Common myeloid progenitor, CD34-positive (primary cell): ENCODE measurements around the gene SOX15.
"Not testable (repeated sequence)": the region's sequence is repeated elsewhere in the genome, so short reads cannot be mapped to it uniquely, and the experiment has no call there.

ENCODE experiments used
- CTCF ChIA-PET: fragments of 350-600 bp; sonication (Branson Sonifier 250); formaldehyde crosslinking; loops from one replicate; lab custom pipeline; 2021; ENCODE audit warnings: antibody characterized with exemption; lab: Charles Lee
- POLR2A ChIA-PET: fragments of 350-600 bp; sonication (Branson Sonifier 250); formaldehyde crosslinking; loops from one replicate; lab custom pipeline; 2021; ENCODE audit warnings: antibody characterized with exemption; lab: Charles Lee
- DNase-seq, 3 donors: peaks; one replicate each; pipeline versions ENCODE4 v3.0.0 to v3.0.0-alpha.2; 2013
- H3K27ac ChIP-seq, 2 experiments: 1 replicate in 1 of 2; 2 replicates in 1 of 2; pipeline ENCODE4 v1.7.0; 2013; ENCODE audit warnings: inconsistent platforms in 2 of 2, low read length in 2 of 2, mild to moderate bottlenecking in 2 of 2, low read depth in 1 of 2, moderate library complexity in 1 of 2; ENCODE audit not compliant: severe bottlenecking in 2 of 2, insufficient read depth in 1 of 2, poor library complexity in 1 of 2
- H3K27me3 ChIP-seq, 5 experiments: replicated peaks in 2 of 5; 1 replicate in 3 of 5; 2 replicates in 2 of 5; pipeline versions ENCODE4 v1.6.1 to v1.7.0; 2013; ENCODE audit warnings: low read length in 4 of 5, mild to moderate bottlenecking in 2 of 5, moderate library complexity in 2 of 5, inconsistent platforms in 1 of 5; ENCODE audit not compliant: insufficient read depth in 5 of 5, control insufficient read depth in 4 of 5
- H3K36me3 ChIP-seq, 4 experiments: 1 replicate in 2 of 4; 2 replicates in 2 of 4; pipeline versions ENCODE4 v1.6.1 to v1.7.0; 2013; ENCODE audit warnings: low read length in 3 of 4, control low read depth in 1 of 4, mild to moderate bottlenecking in 1 of 4; ENCODE audit not compliant: control insufficient read depth in 4 of 4, insufficient read depth in 4 of 4
- H3K4me1 ChIP-seq, 4 experiments: 1 replicate in 3 of 4; 2 replicates in 1 of 4; pipeline versions ENCODE4 v1.6.1 to v1.7.1; 2013; ENCODE audit warnings: low read length in 3 of 4, mild to moderate bottlenecking in 3 of 4, control low read depth in 1 of 4, inconsistent platforms in 1 of 4, moderate library complexity in 1 of 4; ENCODE audit not compliant: control insufficient read depth in 4 of 4, insufficient read depth in 4 of 4; ENCODE audit errors: control extremely low read depth in 1 of 4
- H3K4me3 ChIP-seq, 7 experiments: 1 replicate in 4 of 7; 2 replicates in 3 of 7; pipeline versions ENCODE4 v1.5.1 to v1.7.0; 2013; ENCODE audit warnings: mild to moderate bottlenecking in 7 of 7, low read length in 6 of 7, moderate library complexity in 6 of 7, inconsistent platforms in 2 of 7, low read depth in 2 of 7, control low read depth in 1 of 7; ENCODE audit not compliant: insufficient read depth in 4 of 7, control insufficient read depth in 1 of 7; ENCODE audit errors: extremely low read depth in 1 of 7
- H3K9me3 ChIP-seq, 5 experiments: 1 replicate in 4 of 5; 2 replicates in 1 of 5; pipeline versions ENCODE4 v1.6.1 to v1.7.1; 2013; ENCODE audit warnings: low read length in 4 of 5, mild to moderate bottlenecking in 2 of 5, inconsistent platforms in 1 of 5, low read depth in 1 of 5, moderate library complexity in 1 of 5; ENCODE audit not compliant: control insufficient read depth in 4 of 5, insufficient read depth in 2 of 5; ENCODE audit errors: control extremely low read depth in 1 of 5
- WGBS: methylation state at CpG from one replicate; pipeline ENCODE4 v1.1.5; 2013; ENCODE audit not compliant: insufficient coverage; 5-methylcytosine and 5-hydroxymethylcytosine counted together

SOX15 gene

DNA sequence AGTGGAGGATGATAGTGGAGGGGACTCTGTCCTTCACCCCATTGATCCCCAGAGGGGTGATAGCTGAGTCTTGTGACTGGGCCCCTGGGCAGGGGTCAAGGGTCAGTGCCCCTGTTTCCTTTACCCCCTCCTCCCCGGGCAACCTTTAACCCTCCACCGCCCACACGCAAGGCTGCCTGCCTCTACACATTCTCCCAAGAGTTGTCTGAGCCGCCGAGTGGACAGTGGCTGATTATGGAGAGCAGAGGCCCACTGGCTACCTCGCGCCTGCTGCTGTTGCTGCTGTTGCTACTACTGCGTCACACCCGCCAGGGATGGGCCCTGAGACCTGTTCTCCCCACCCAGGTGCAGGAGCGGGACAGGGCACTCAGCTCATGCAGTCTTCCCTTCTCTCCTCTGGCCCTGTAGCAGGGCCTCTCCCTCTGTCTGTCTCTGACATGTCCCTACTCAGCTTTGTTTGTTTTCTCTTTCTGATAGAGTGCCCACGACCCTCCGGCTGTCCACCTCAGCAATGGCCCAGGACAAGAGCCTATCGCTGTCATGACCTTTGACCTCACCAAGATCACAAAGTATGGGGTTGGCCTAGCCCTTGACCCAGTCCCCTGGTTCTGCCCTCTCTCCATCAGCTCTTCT, 40.2 kb upstream of the SOX15 start, which contains the start of gene SHBG:
TSS of gene SHBG (plus strand) at position 197 of the 633 bp plus-strand sequence. CDS start at position 235, 38 bp downstream.
- DNase-seq = no peak
- Histone ChIP-seq H3K27ac (no peak within 1 kb of the TSS), H3K9me3 (no peaks in the 10 kb centered on the region), H3K36me3 (peaks cover 0 to 5% (median 2%) of the 10 kb centered on the region in 4 experiments), H3K27me3 (no peaks in the 10 kb centered on the region), H3K4me1 (peaks cover 0 to 15% (median 10%) of the 10 kb centered on the region in 4 experiments), H3K4me3 (no peak within 1 kb of the TSS)
- ChIA-PET CTCF (interaction anchor here (0.9 to 8.2 kb wide), 7 partner anchors 8 to 58 kb away, joined by 3 to 91 read pairs (median 4); partner anchors contain the start of genes FXR2, TP53 and WRAP53), POLR2A (interaction anchor here (1.1 kb wide), 1 partner anchor 56 kb away, joined by 3 read pairs; no protein-coding TSS in a partner anchor)
- WGBS = 97% methylated on average over 9 of the region's 13 CpGs

DNA sequence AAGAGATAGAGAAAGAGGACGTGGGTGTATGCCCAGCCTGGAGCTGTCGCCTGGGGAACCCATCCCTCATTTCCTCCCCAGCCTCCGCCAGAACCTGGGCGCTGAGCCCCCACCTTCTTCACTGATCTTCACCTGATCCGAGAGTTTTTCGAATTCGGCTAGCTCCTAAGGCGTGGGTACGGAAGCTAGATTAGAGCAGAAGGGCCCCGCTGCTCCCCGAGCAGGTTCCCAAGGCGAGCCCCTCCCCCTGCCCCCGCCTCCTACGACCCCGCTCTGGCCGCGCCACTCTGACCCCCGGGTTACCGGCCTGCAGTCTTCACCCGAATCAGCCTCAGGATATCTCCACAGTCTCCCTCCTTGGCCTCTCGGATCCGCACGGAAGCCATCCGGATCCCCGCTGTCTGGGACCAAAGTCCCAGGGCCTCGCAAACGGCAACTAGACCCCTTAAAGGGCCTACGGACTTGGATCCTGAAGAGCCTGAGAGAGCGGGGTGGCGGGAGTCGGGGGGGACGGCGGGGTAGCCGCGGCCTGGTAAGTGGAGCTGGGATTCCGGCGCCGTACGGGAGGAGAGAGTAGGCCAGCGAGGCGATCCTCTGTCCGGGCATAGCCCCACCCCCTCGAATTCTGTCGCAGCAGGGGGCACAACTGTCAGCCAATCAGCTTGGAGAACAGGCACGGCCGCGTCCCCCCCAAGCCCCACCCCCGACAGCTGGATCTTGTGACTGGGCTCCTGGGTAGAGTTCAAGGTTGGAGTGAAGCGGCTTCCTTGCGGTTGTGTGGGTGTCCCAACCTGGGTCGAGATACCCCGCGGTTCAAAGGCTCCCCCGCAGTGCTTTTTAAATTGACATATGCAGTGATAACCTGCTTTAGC, 37.6 kb upstream of the SOX15 start, which contains the start of gene SAT2:
TSS of gene SAT2 (minus strand) at position 572 of the 872 bp plus-strand sequence. CDS start at position 386, 186 bp downstream.
- ChIA-PET CTCF (interaction anchor here (0.7 to 2.8 kb wide), 9 partner anchors 9 to 90 kb away, joined by 3 to 17 read pairs (median 3); partner anchors contain the start of genes DNAH2, FXR2, TP53 and WRAP53), POLR2A (interaction anchor here (0.6 to 1.7 kb wide), 9 partner anchors 12 to 223 kb away, joined by 3 to 10 read pairs (median 4); partner anchors contain the start of genes ATP1B2, POLR2A, TP53 and WRAP53)
- Histone ChIP-seq H3K36me3 (peaks cover 0 to 5% (median 2%) of the 10 kb centered on the region in 4 experiments), H3K9me3 (no peaks in the 10 kb centered on the region), H3K27ac (peak within 1 kb of the TSS; percentile 85 to 93), H3K27me3 (no peaks in the 10 kb centered on the region), H3K4me3 (peak within 1 kb of the TSS; percentile 52 to 89 (median 83)), H3K4me1 (peaks cover 0 to 12% (median 10%) of the 10 kb centered on the region in 4 experiments)
- WGBS = under 1% methylated on average over 44 of the region's 54 CpGs
- peak; percentile 91 to 95 (median 94) for DNase-seq

DNA sequence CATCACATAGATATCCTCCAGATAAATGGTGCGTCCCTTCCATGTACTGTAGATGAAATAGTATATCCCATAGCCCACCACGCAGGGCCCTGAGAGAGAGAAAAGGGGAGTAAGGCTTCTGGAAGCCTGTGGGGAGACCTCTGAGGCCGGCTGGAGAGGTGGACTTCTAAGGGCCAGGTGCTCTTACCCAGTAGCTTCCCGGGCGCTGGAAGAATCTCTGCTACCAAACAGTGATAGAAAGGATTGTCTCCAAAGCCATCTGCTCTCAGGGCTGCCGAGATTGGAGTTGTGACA, 37.0 kb upstream of the SOX15 start:
- H3K4me3 ChIP-seq = peak overlapping the region; percentile 35 to 89 (median 83)
- ChIA-PET POLR2A (interaction anchor here (1.0 to 1.7 kb wide), 2 partner anchors 55 to 61 kb away, joined by 3 to 8 read pairs; partner anchors contain the start of genes TP53 and WRAP53), CTCF (interaction anchor here (0.6 to 2.8 kb wide), 5 partner anchors 12 to 61 kb away, joined by 3 to 17 read pairs (median 4); partner anchors contain the start of genes FXR2, TP53 and WRAP53)
- peak overlapping the region; percentile 85 to 93 for H3K27ac ChIP-seq
- 20% methylated on average over 1 of the region's 6 CpGs for WGBS
- H3K9me3 ChIP-seq = no peaks in the 10 kb centered on the region
- DNase-seq = no peak
- no peaks in the 10 kb centered on the region for H3K27me3 ChIP-seq
- H3K4me1 ChIP-seq = peaks cover 0 to 12% (median 10%) of the 10 kb centered on the region in 4 experiments
- peaks cover 0 to 5% (median 2%) of the 10 kb centered on the region in 4 experiments for H3K36me3 ChIP-seq

DNA sequence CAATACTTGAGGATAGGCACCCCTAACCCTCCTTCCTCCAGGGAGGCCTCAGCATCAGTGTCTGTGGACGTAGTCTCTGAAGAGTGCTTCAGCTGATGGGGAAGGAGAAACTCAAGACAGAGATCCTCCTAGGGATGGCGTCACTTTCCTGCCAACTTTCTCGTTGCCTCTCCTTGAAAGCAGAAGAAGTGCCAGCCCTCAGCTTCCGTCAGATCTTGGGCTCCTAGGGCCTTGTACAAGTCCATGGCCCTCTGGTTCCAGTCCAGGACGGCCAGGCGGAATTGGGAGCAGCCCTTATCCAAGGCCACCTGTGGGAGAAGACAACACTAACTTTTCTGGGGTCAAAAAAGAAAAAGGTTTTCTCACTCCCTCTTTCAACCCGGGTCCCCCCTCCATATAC, 36.4 kb upstream of the SOX15 start:
- H3K36me3 ChIP-seq = peaks cover 0 to 5% (median 2%) of the 10 kb centered on the region in 4 experiments
- ChIA-PET CTCF (interaction anchor here (0.6 to 2.8 kb wide), 3 partner anchors 12 to 62 kb away, joined by 3 to 17 read pairs (median 5); partner anchors contain the start of genes FXR2, TP53 and WRAP53), POLR2A (no interaction called here)
- H3K4me3 ChIP-seq = peak overlapping the region in 3 of 7 experiments; percentile 31 to 89 (median 81)
- H3K27ac ChIP-seq = no peak overlapping the region
- no peak for DNase-seq
- no peaks in the 10 kb centered on the region for H3K9me3 ChIP-seq
- 88% methylated on average over 7 of the region's 7 CpGs for WGBS
- peaks cover 0 to 12% (median 10%) of the 10 kb centered on the region in 4 experiments for H3K4me1 ChIP-seq
- H3K27me3 ChIP-seq = no peaks in the 10 kb centered on the region

DNA sequence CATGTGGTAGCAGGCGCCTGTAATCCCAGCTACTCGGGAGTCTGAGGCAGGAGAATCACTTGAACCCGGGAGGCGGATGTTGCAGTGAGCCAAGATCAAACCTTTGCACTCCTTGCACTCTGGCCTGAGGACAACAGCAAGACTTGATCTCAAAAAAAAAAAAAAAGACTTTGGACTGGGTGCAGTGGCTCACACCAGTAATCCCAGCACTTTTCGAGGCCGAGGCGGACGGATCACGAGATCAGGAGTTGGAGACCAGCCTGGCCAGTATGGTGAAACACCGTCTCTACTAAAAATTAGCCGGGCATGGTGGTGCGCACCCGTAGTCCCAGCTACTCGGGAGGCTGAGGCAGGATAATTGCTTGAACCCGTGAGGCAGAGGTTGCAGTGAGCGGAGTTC, 35.9 kb upstream of the SOX15 start:
- DNase-seq, POLR2A ChIA-PET, H3K27me3 ChIP-seq, H3K27ac ChIP-seq, H3K4me3 ChIP-seq, H3K36me3 ChIP-seq, H3K9me3 ChIP-seq: not testable (repeated sequence)
- WGBS = 100% methylated on average over 11 of the region's 16 CpGs
- CTCF ChIA-PET = interaction anchor here (1.3 kb wide), 1 partner anchor 62 kb away, joined by 3 read pairs; the partner anchor contains the start of gene TP53
- peaks cover 0 to 12% (median 10%) of the 10 kb centered on the region in 4 experiments for H3K4me1 ChIP-seq

DNA sequence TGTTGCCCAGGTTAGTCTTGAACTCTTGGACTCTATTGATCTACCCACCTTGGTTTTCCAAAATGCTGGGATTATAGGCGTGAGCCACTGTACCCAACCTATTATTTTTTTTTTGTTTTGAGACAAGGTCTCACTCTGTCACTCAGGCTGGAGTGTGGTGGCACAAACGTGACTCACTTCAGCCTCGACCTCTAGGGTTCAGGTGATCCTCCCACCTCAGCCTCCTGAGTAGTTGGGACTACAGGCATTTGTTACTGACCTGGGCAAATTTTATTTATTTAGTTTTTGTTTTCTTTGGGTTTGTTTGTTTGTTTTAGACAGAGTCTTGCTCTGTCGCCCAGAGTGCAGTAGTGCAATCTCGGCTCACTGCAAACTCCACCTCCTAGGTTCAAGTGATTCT, 33.8 kb upstream of the SOX15 start:
- ChIA-PET POLR2A (interaction anchor here (0.7 kb wide), 1 partner anchor 43 kb away, joined by 6 read pairs; no protein-coding TSS in a partner anchor), CTCF (interaction anchor here (1.1 kb wide), 1 partner anchor 9 kb away, joined by 4 read pairs; no protein-coding TSS in a partner anchor)
- 100% methylated on average over 3 of the region's 5 CpGs for WGBS
- Histone ChIP-seq H3K27ac (no peak overlapping the region), H3K27me3 (no peaks in the 10 kb centered on the region), H3K9me3 (no peaks in the 10 kb centered on the region), H3K36me3 (peaks cover 0 to 5% (median 2%) of the 10 kb centered on the region in 4 experiments), H3K4me3 (no peak overlapping the region), H3K4me1 (peaks cover 0 to 12% (median 10%) of the 10 kb centered on the region in 4 experiments)
- no peak for DNase-seq
